ENCODE results near the gene LAMTOR2. TPM values are rescaled to one million over a fixed set of nuclear protein-coding genes. Genes with fewer than 3 reads are reported as not detected.

The LAMTOR2 gene
- total RNA-seq, 1 experiment from 2014 or later = 60.2 TPM

- no peak for ATAC-seq
- intact Hi-C loops (cut with micrococcal nuclease) = loop anchor here (10.0 kb wide), 1 partner anchor 62 kb away; no protein-coding TSS in a partner anchor
- POLR2A ChIA-PET = no interaction called here
- CTCF ChIA-PET = interaction anchor here (1.4 kb wide), 1 partner anchor 129 kb away, joined by 31 read pairs; no protein-coding TSS in a partner anchor
- Histone ChIP-seq H3K9ac (ENCODE audit: low read length) (no peak overlapping the region), H3K9me2 (ENCODE audit: insufficient read depth) (no peaks in the 10 kb centered on the region), H3K27me3 (ENCODE audit: insufficient read depth, low read length) (no peaks in the 10 kb centered on the region), H3K79me2 (ENCODE audit: insufficient read depth, low read length) (peaks cover 51% of the 10 kb centered on the region), H2AFZ (ENCODE audit: low read depth, low read length, poor library complexity, severe bottlenecking) (no peak overlapping the region), H3K36me3 (ENCODE audit: control insufficient read depth in 1 of 2, insufficient read depth in 2 of 2, low read length in 2 of 2) (peaks cover 25 to 36% of the 10 kb centered on the region in 2 experiments), H3K27ac (ENCODE audit: low read depth, low read length) (no peak overlapping the region), H3K4me2 (ENCODE audit: low read length) (no peak overlapping the region), H3K4me3 (replicated peaks in 1 of 2; ENCODE audit: low read depth in 1 of 2, low read length in 2 of 2) (no peak overlapping the region), H3K9me3 (ENCODE audit: control insufficient read depth in 1 of 2, insufficient read depth in 1 of 2, low read depth in 1 of 2, low read length in 2 of 2) (no peaks in the 10 kb centered on the region), H3K4me1 (ENCODE audit: control insufficient read depth in 1 of 2, insufficient read depth in 2 of 2, low read length in 2 of 2) (peaks cover 0 to 8% of the 10 kb centered on the region in 2 experiments; a peak in 1 of 4 replicates), H4K20me1 (ENCODE audit: insufficient read depth) (no peaks in the 10 kb centered on the region)
- TF ChIP-seq SRF (IDR thresholded peaks at IDR 0.05; ENCODE audit: low read depth) (no peak), JUND (IDR thresholded peaks at IDR 0.05) (no peak), SP1 (IDR thresholded peaks at IDR 0.05; ENCODE audit: low read depth) (no peak), MAX (IDR thresholded peaks at IDR 0.05) (no peak), TCF7L2 (IDR thresholded peaks at IDR 0.05; ENCODE audit: borderline replicate concordance, extremely low read depth, insufficient read depth, insufficient read length) (no peak), ZBTB33 (IDR thresholded peaks at IDR 0.05; ENCODE audit: extremely low read depth, insufficient replicate concordance, low read length) (no peak), CTCF (IDR thresholded peaks at IDR 0.05 in 2 of 3, conservative IDR thresholded peaks at IDR 0.05 in 1 of 3; ENCODE audit: borderline replicate concordance in 1 of 3, insufficient read depth in 1 of 3, low read depth in 2 of 3, low read length in 2 of 3) (no peak), EZH2 (IDR thresholded peaks at IDR 0.05) (no peak), RAD21 (IDR thresholded peaks at IDR 0.05; ENCODE audit: low read depth) (no peak), CEBPB (IDR thresholded peaks at IDR 0.05; ENCODE audit: low read depth) (no peak), ATF3 (IDR thresholded peaks at IDR 0.05) (no peak), FOSL1 (IDR thresholded peaks at IDR 0.05; ENCODE audit: low read depth) (no peak), POLR2A (IDR thresholded peaks at IDR 0.05; ENCODE audit: borderline replicate concordance, extremely low read depth, insufficient read depth, insufficient read length) (no peak), ZNF274 (IDR thresholded peaks at IDR 0.05; ENCODE audit: low read depth, low read length) (no peak)
- RAD21 ChIA-PET (ENCODE audit: low non-redundant PET in 1 of 2, low total read pairs in 2 of 2, uncharacterized antibody in 2 of 2, unreplicated experiment in 2 of 2) = interaction anchor here in 1 of 2 experiments (1.1 kb wide), 1 partner anchor 129 kb away, joined by 3 read pairs; no protein-coding TSS in a partner anchor
- DNase-seq (ENCODE audit: low read depth, low spot score) = no peak
- no TSS peak for BruUV-seq (replicated peaks)
Observed at GRCh38 chr1:156067262-156067661, 12.7 kb downstream of the LAMTOR2 start.

Measured in HCT116 (cell line).